Adrenal gland (tissue), 12 donors: ENCODE measurements around the gene LTBP2. TPM values are rescaled to one million over a fixed set of nuclear protein-coding genes. Genes with fewer than 3 reads are reported as not detected.

ENCODE experiments used
- DNase-seq, 7 donors: peaks; one replicate each; pipeline ENCODE4 v3.0.0-alpha.2; 2019 to 2020
- H3K27ac ChIP-seq, 5 donors: fragments of 200-600 bp; sonication (generic) in 4 of 5; 1 replicate in 3 of 5; 2 replicates in 2 of 5; pipeline versions ENCODE4 v1.5.1 to v1.8.0; 2016 to 2020; ENCODE audit warnings: mild to moderate bottlenecking in 1 of 5
- H3K27me3 ChIP-seq: fragments of 200-600 bp; 2 replicates; pipeline ENCODE4 v1.8.0; 2021
- H3K36me3 ChIP-seq, 2 donors: fragments of 200-600 bp; replicated peaks in 1 of 2; 1 replicate in 1 of 2; 2 replicates in 1 of 2; pipeline versions ENCODE4 v1.5.1 to v1.8.0; 2018 to 2022
- H3K4me1 ChIP-seq, 2 donors: fragments of 200-600 bp; replicated peaks in 1 of 2; 1 replicate in 1 of 2; 2 replicates in 1 of 2; pipeline versions ENCODE4 v1.5.1 to v1.8.0; 2018 to 2021
- H3K4me3 ChIP-seq, 4 donors: fragments of 200-600 bp; sonication (generic) in 3 of 4; one replicate each; pipeline ENCODE4 v1.5.1; 2016 to 2018
- H3K9me3 ChIP-seq, 3 donors: fragments of 200-600 bp; sonication (generic) in 1 of 3; replicated peaks in 1 of 3; 1 replicate in 2 of 3; 2 replicates in 1 of 3; pipeline versions ENCODE4 v1.5.1 to v1.8.0; 2016 to 2021
- POLR2A ChIP-seq, 2 donors: fragments of 450-650 bp; IDR thresholded peaks; one replicate each; pipeline ENCODE4 v1.6.1; 2017; ENCODE audit warnings: antibody characterized with exemption in 2 of 2, mild to moderate bottlenecking in 2 of 2, moderate library complexity in 1 of 2
- WGBS, 4 donors: extraction: QIAGEN DNeasy Blood & Tissue Kit in 2 of 4; methylation state at CpG; one replicate each; pipeline versions ENCODE4 v1.1.5 to v1.1.7; 2013 to 2017; 5-methylcytosine and 5-hydroxymethylcytosine counted together
- intact Hi-C, 2 donors: fragments of 100-400 bp; cut with DNase I; formaldehyde crosslinking; loops; one replicate each; pipeline versions ENCODE4 v1.14.1 to v1.15.0; 2022 to 2023
- polyA plus RNA-seq, 3 donors: library from polyadenylated mRNA; stranded (reverse); fragments of 200-250 nt in 2 of 3; fragments of 350-450 nt in 1 of 3; fragmentation: Illumina TruSeq in 1 of 3; extraction: RNeasy Lipid Tissue Mini Kit (QIAGEN cat#74804) in 1 of 3; gene quantifications; one replicate each; pipeline ENCODE4 v1.2.3, GENCODE V29; 2013 to 2014
- total RNA-seq, 9 donors: library from RNA; depleted of rRNA in 4 of 9; stranded (reverse); fragments of >200 nt in 4 of 9; fragments of 120-200 nt in 1 of 9; fragmentation: NEBNext Ultra II Directional in 1 of 9; extraction: Animal tissue kit (Norgen Biotek cat#: 25700) in 1 of 9; gene quantifications; one replicate each; pipeline versions ENCODE4 v1.1.0 to v1.2.4, GENCODE V29; 2013 to 2023
- TF ChIP-seq, protein P1 (sequence below), 6 experiments: fragments of 450-650 bp in 4 of 6; fragments of 200-600 bp in 2 of 6; sonication (generic) in 1 of 6; IDR thresholded peaks; 1 replicate in 5 of 6; 2 replicates in 1 of 6; pipeline versions ENCODE4 v1.5.1 to v1.8.0; 2016 to 2021; ENCODE audit warnings: antibody characterized with exemption in 6 of 6, mild to moderate bottlenecking in 2 of 6, moderate library complexity in 1 of 6
- donor health status: healthy with polysubstance abuse.
- donor health status: Bipolar disorder and iron deficiency.
- donor health status: DM: yes; HTN: yes; CAD: no.
- donor health status: DM: no; HTN: no; CAD: no.
- donor health status: DM: no; HTN: no; CAD: no.
- donor health status: DM: yes; HTN: yes; CAD: no.

Gene LTBP2
- total and polyA plus RNA-seq, 12 donors = 2.1 to 17.0 (median 6.2) TPM

- DNase-seq = peak in 1 of 7 donors; percentile 11
- intact Hi-C loops = loop anchor here in 1 of 2 donors (5.0 to 10.0 kb wide), 2 partner anchors 96 to 288 kb away; no protein-coding TSS in a partner anchor
- Histone ChIP-seq H3K27ac (no peak overlapping the region), H3K36me3 (no peaks in the 10 kb centered on the region), H3K9me3 (no peaks in the 10 kb centered on the region), H3K4me1 (no peaks in the 10 kb centered on the region), H3K27me3 (no peaks in the 10 kb centered on the region), H3K4me3 (no peak overlapping the region)
- TF ChIP-seq POLR2A (IDR thresholded peaks at IDR 0.05) = no peak
- TF ChIP-seq, protein P1, sequence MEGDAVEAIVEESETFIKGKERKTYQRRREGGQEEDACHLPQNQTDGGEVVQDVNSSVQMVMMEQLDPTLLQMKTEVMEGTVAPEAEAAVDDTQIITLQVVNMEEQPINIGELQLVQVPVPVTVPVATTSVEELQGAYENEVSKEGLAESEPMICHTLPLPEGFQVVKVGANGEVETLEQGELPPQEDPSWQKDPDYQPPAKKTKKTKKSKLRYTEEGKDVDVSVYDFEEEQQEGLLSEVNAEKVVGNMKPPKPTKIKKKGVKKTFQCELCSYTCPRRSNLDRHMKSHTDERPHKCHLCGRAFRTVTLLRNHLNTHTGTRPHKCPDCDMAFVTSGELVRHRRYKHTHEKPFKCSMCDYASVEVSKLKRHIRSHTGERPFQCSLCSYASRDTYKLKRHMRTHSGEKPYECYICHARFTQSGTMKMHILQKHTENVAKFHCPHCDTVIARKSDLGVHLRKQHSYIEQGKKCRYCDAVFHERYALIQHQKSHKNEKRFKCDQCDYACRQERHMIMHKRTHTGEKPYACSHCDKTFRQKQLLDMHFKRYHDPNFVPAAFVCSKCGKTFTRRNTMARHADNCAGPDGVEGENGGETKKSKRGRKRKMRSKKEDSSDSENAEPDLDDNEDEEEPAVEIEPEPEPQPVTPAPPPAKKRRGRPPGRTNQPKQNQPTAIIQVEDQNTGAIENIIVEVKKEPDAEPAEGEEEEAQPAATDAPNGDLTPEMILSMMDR (IDR thresholded peaks at IDR 0.05) = no peak
- 86 to 97% (median 91%) methylated on average over 11 to 13 of the region's 13 CpGs for WGBS, 4 donors
These were observed 105.6 kb downstream of the LTBP2 start for GRCh38 chr14:74506411-74506851.

- Histone ChIP-seq H3K4me1 (no peaks in the 10 kb centered on the region), H3K27ac (no peak overlapping the region), H3K27me3 (no peaks in the 10 kb centered on the region), H3K36me3 (no peaks in the 10 kb centered on the region), H3K4me3 (no peak overlapping the region), H3K9me3 (no peaks in the 10 kb centered on the region)
- WGBS, 4 donors = 76 to 89% (median 86%) methylated on average over 12 to 17 of the region's 17 CpGs
- intact Hi-C loops = loop anchor here in 1 of 2 donors (5.0 to 10.0 kb wide), 2 partner anchors 96 to 289 kb away; no protein-coding TSS in a partner anchor
- no peak for TF ChIP-seq POLR2A (IDR thresholded peaks at IDR 0.05)
- TF ChIP-seq, protein P1 (IDR thresholded peaks at IDR 0.05) = no peak
- peak in 1 of 7 donors; percentile 6 for DNase-seq
These were observed 106.2 kb downstream of the LTBP2 start for GRCh38 chr14:74505831-74506230.

- no peak overlapping the region for H3K4me3 ChIP-seq
- TF ChIP-seq, protein P1 (IDR thresholded peaks at IDR 0.05) = no peak
- TF ChIP-seq POLR2A (IDR thresholded peaks at IDR 0.05) = no peak
- no peaks in the 10 kb centered on the region for H3K36me3 ChIP-seq
- no peaks in the 10 kb centered on the region for H3K27me3 ChIP-seq
- no peak overlapping the region for H3K27ac ChIP-seq
- WGBS, 4 donors = 88 to 95% (median 90%) methylated on average over 11 to 20 of the region's 20 CpGs
- peak in 1 of 7 donors; percentile 10 for DNase-seq
- H3K4me1 ChIP-seq = no peaks in the 10 kb centered on the region
- intact Hi-C loops = loop anchor here (5.0 to 10.0 kb wide), 3 partner anchors 97 to 290 kb away; partner anchors contain the start of gene LTBP2 (in 1 of the 2)
- no peaks in the 10 kb centered on the region for H3K9me3 ChIP-seq
These were observed 106.9 kb downstream of the LTBP2 start for GRCh38 chr14:74504874-74505720.

DNA sequence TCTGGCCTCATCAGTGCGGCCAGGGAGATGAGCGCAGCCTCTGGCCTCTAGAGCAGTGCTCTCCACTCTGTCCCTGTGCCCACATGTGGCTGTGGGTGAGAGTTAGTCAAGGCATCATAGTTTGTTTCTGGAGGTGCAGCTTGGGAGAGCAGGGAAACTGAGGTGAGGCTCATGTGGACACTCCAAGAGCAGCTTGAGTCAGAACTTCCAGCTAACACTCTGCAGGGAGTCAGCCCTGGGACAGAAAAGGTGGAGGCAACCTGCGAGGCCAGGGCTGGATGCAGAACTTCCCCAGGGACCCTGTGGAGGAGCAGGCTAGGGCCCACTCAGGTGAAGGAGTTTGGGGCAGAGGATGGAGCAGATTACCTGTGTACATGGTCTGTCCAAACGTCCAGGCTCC is 107.6 kb downstream of the LTBP2 start:
- Histone ChIP-seq H3K4me3 (no peak overlapping the region), H3K36me3 (no peaks in the 10 kb centered on the region), H3K9me3 (no peaks in the 10 kb centered on the region), H3K4me1 (no peaks in the 10 kb centered on the region), H3K27ac (no peak overlapping the region), H3K27me3 (no peaks in the 10 kb centered on the region)
- intact Hi-C loops = loop anchor here (5.0 to 10.0 kb wide), 2 partner anchors 108 to 290 kb away; partner anchors contain the start of gene LTBP2 (in 1 of the 2)
- WGBS, 4 donors = 83 to 88% (median 86%) methylated on average over 3 to 4 of the region's 4 CpGs; no CpG with 5 or more reads in 1 of the 4 donors
- DNase-seq = peak in 1 of 7 donors; percentile 8
- TF ChIP-seq POLR2A (IDR thresholded peaks at IDR 0.05) = no peak
- TF ChIP-seq, protein P1 (IDR thresholded peaks at IDR 0.05) = no peak
